Measurements from ENCODE around the gene SETD2.

SETD2 gene

DNA sequence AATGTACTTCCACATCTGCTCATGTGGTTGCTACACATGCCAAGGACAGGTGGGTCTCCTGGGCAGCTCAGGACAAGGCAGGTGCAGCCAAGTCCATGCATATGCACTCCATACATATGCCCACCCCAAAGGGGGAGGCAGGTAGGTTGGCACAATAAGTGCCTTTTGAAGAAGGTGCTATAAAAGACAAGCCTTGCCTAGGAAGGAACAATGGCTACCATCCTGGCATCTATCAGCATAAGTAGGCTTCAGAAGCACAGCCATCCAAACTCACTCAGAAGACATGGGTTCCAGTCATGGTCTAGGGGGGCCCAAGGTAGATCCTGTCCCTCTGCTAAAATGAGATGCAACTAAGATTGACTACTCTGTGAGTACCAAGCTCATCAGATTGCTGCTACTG is 149.9 kb downstream of the SETD2 start:
- peak overlapping the region in 2 of 11 experiments; percentile 9 to 34; a peak in 1 of 22 replicates for H3K27ac ChIP-seq
- TF ChIP-seq Cebpa-rat (IDR thresholded peaks at IDR 0.05) = no peak
- peaks cover 40 to 100% (median 98%) of the 10 kb centered on the region in 10 experiments for H3K4me1 ChIP-seq

GRCh38 chr3:47013231-47013630 is 150.7 kb downstream of the SETD2 start:
- Histone ChIP-seq H3K9me3 (replicated peaks in 1 of 11) (no peaks in the 10 kb centered on the region), H3K4me3 (no peak overlapping the region), H3K4me1 (peaks cover 39 to 100% (median 97%) of the 10 kb centered on the region in 10 experiments), H3K36me3 (peaks cover 26 to 62% (median 43%) of the 10 kb centered on the region in 11 experiments; a peak in 20 of 22 replicates), H3K27ac (peak overlapping the region in 7 of 11 experiments; percentile 9 to 96 (median 33); a peak in 9 of 22 replicates), H3K4me2 (peak overlapping the region in 8 of 11 experiments; percentile 84 to 98 (median 92); a peak in 10 of 22 replicates), H4K20me1 (peaks cover 0 to 35% (median 0%) of the 10 kb centered on the region in 11 experiments; a peak in 9 of 22 replicates), H3K9ac (no peak overlapping the region; a peak in 1 of 22 replicates), H3K27me3 (no peaks in the 10 kb centered on the region)
- TF ChIP-seq Cebpa-rat (IDR thresholded peaks at IDR 0.05) = no peak

More for the DNA sequence above, 149.9 kb downstream of the SETD2 start:
- Histone ChIP-seq H3K4me3 (no peak overlapping the region), H3K4me2 (peak overlapping the region in 5 of 11 experiments; percentile 5 to 95 (median 91); a peak in 8 of 22 replicates), H3K9me3 (replicated peaks in 1 of 11) (no peaks in the 10 kb centered on the region), H3K9ac (no peak overlapping the region), H4K20me1 (peaks cover 0 to 43% (median 0%) of the 10 kb centered on the region in 11 experiments; a peak in 6 of 22 replicates), H3K36me3 (peaks cover 33 to 66% (median 46%) of the 10 kb centered on the region in 11 experiments; a peak in 21 of 22 replicates), H3K27me3 (no peaks in the 10 kb centered on the region)

DNA sequence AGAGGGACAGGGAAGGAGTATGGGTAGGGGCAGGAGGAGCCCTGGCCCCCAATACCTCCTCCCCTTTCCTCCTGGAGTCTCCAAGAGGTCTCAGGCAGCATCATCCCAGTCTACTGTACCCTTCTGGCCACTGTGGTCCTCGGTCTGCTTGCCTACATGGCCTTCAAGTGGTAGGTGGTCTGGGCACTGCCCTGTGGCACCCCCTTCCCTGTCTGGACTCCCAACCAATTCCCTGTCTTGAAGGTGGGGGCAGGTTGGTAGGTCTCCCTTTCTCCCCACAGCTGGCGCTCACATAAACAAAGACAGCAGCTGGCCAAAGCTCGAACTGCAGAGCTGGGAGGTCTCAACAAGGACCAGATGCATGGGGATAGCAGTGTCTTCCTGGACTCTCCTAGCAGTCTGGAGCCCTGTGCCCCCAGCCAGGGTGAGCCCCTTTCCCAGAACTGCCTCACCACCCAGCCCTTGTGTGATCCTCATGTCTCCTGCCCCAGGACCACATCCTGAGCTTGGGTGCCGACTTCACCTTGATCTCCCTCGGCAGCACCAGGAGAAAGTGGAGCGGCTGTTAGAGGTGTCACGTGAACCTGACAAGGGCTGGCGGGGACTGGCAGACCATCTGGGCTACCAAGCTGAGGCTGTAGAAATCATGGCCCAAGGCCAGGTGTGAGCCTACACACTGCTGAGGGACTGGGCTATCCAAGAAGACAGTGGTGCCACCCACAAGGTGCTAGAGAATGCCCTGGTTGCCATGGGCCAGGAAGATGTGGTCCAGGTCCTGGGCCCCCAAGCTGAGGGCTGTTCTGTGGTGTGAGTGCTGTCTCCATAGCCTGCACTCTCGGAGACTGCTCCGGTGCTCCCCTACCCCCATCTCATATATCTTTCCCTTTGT is 151.3 kb downstream of the SETD2 start:
- no peaks in the 10 kb centered on the region for H3K27me3 ChIP-seq
- no peak overlapping the region for H3K4me3 ChIP-seq
- H3K9ac ChIP-seq = no peak overlapping the region; a peak in 1 of 22 replicates
- H4K20me1 ChIP-seq = peaks cover 0 to 32% (median 6%) of the 10 kb centered on the region in 11 experiments; a peak in 10 of 22 replicates
- peak overlapping the region in 8 of 11 experiments; percentile 9 to 96 (median 32); a peak in 12 of 22 replicates for H3K27ac ChIP-seq
- H3K4me1 ChIP-seq = peaks cover 32 to 99% (median 94%) of the 10 kb centered on the region in 10 experiments
- peaks cover 22 to 62% (median 43%) of the 10 kb centered on the region in 11 experiments; a peak in 20 of 22 replicates for H3K36me3 ChIP-seq
- H3K4me2 ChIP-seq = peak overlapping the region in 9 of 11 experiments; percentile 84 to 98 (median 92); a peak in 15 of 22 replicates
- no peaks in the 10 kb centered on the region for H3K9me3 ChIP-seq (replicated peaks in 1 of 11)
- TF ChIP-seq Cebpa-rat (IDR thresholded peaks at IDR 0.05) = no peak

DNA sequence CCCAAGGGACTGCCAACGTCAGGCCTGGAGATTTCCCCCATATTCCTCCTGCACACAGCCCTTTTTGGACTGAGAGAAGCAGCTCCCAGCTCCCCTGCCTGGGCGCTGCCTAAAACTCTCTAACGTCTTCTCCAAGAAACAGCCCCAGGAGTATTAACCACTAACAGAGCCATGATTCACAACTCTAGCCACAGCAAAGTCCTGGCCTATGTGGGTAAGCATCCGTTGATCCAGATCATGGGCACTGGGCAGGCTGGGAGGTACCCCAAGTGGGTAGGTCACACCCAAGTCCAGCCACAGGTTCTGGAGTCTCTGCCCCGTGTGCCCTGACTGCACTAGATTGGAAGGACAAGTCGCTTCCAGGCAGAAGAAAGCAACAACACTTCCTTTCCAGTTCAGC is 152.5 kb downstream of the SETD2 start:
- no peaks in the 10 kb centered on the region for H3K9me3 ChIP-seq (replicated peaks in 1 of 11)
- peak overlapping the region in 10 of 11 experiments; percentile 9 to 98 (median 92); a peak in 18 of 22 replicates for H3K4me2 ChIP-seq
- peaks cover 20 to 98% (median 83%) of the 10 kb centered on the region in 10 experiments for H3K4me1 ChIP-seq
- peaks cover 31 to 62% (median 51%) of the 10 kb centered on the region in 11 experiments for H3K36me3 ChIP-seq
- peaks cover 0 to 32% (median 4%) of the 10 kb centered on the region in 11 experiments; a peak in 9 of 22 replicates for H4K20me1 ChIP-seq
- TF ChIP-seq Cebpa-rat (IDR thresholded peaks at IDR 0.05) = no peak
- peak overlapping the region in 6 of 11 experiments; percentile 4 to 56 (median 34); a peak in 7 of 22 replicates for H3K9ac ChIP-seq
- peak overlapping the region in 8 of 11 experiments; percentile 88 to 96 (median 93); a peak in 15 of 22 replicates for H3K27ac ChIP-seq
- H3K27me3 ChIP-seq = no peaks in the 10 kb centered on the region
- no peak overlapping the region for H3K4me3 ChIP-seq

DNA sequence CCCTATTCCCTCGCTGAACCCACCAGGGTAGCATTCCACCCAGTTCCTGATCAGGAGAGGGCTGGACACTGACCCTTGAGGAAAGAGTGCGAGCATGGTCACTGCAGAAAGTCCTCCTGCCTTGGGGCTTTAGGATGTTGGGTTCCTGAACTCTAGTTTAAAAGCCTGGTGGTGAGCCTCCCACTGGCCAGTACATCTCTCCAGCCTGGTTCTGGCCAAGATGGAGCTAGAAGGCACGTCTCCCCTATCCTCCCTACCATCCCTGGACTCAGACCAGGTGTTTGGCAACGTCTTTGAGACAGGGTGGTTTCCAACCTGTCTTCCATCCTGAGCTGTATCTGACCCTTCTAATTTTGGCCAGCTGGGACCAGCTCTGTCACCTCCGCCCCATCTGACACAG is 153.0 kb downstream of the SETD2 start:
- Histone ChIP-seq H3K4me2 (peak overlapping the region in 10 of 11 experiments; percentile 9 to 98 (median 92); a peak in 20 of 22 replicates), H3K4me3 (no peak overlapping the region), H3K27ac (peak overlapping the region in 8 of 11 experiments; percentile 88 to 96 (median 93); a peak in 15 of 22 replicates), H3K9ac (peak overlapping the region in 6 of 11 experiments; percentile 14 to 56 (median 34); a peak in 7 of 22 replicates), H3K4me1 (peaks cover 15 to 94% (median 78%) of the 10 kb centered on the region in 10 experiments), H3K9me3 (replicated peaks in 1 of 11) (no peaks in the 10 kb centered on the region), H3K27me3 (no peaks in the 10 kb centered on the region), H3K36me3 (peaks cover 32 to 62% (median 56%) of the 10 kb centered on the region in 11 experiments), H4K20me1 (peaks cover 0 to 29% (median 0%) of the 10 kb centered on the region in 11 experiments; a peak in 8 of 22 replicates)
- no peak for TF ChIP-seq Cebpa-rat (IDR thresholded peaks at IDR 0.05)

- no peaks in the 10 kb centered on the region for H3K27me3 ChIP-seq
- peak overlapping the region; percentile 84 to 98 (median 92) for H3K4me2 ChIP-seq
- H3K27ac ChIP-seq = peak overlapping the region; percentile 34 to 96 (median 92); a peak in 21 of 22 replicates
- peaks cover 0 to 36% (median 0%) of the 10 kb centered on the region in 11 experiments; a peak in 8 of 22 replicates for H4K20me1 ChIP-seq
- no peaks in the 10 kb centered on the region for H3K9me3 ChIP-seq (replicated peaks in 1 of 11)
- peaks cover 15 to 87% (median 71%) of the 10 kb centered on the region in 10 experiments for H3K4me1 ChIP-seq
- H3K36me3 ChIP-seq = peaks cover 34 to 65% (median 59%) of the 10 kb centered on the region in 11 experiments
- peak overlapping the region; percentile 79 to 89 (median 87) for H3K9ac ChIP-seq
- peak overlapping the region; percentile 48 to 68 (median 58); a peak in 19 of 20 replicates for H3K4me3 ChIP-seq
- no peak for TF ChIP-seq Cebpa-rat (IDR thresholded peaks at IDR 0.05)
Measured at GRCh38 chr3:47010111-47010712, 153.7 kb downstream of the SETD2 start.

DNA sequence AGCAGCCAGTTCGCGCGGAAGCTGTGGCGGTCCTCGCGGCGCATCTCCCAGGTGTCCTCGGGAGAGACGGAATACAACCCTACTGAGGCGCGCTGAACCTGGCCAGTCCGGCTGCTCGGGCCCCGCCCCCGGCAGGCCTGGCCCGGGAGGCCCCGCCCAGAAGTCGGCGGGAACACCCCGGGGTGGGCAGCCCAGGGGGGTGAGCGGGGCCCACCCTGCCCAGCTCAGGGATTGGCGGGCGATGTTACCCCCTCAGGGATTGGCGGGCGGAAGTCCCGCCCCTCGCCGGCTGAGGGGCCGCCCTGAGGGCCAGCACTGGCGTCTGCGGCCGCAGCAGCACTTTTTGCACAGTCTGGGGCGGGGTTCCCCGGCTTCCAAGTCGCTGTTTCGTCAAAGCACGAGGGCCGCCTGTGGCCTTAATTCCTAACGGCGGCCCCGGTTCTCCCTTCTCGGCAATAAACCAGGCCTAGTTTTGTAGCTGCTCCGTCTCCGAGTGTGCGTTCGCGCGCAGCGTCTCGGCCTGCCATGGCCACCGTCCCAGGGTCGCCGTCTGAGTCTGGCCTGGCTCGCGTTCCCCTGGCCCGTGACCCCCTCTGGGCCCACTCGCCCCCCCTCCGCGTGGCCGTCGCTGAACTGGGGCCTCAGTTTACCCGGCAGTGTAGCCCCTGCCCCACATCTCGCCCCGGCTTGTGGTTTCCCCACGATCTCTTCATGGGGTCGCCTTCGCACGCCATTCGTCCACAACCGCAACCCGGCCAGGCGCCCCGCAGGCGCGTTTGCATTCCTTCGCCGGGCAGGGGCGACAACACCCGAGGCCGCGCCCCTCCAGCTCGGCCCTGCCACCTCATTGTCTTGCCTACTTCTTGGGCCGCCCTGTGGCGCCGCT is 154.4 kb downstream of the SETD2 start:
- Histone ChIP-seq H3K4me3 (peak overlapping the region; percentile 48 to 68 (median 58)), H3K36me3 (peaks cover 41 to 67% (median 59%) of the 10 kb centered on the region in 11 experiments), H3K9ac (peak overlapping the region; percentile 79 to 89 (median 87)), H3K4me1 (peaks cover 15 to 79% (median 64%) of the 10 kb centered on the region in 10 experiments), H3K27me3 (no peaks in the 10 kb centered on the region), H3K9me3 (replicated peaks in 1 of 11) (no peaks in the 10 kb centered on the region), H3K4me2 (peak overlapping the region; percentile 84 to 98 (median 92)), H3K27ac (peak overlapping the region; percentile 34 to 96 (median 92); a peak in 21 of 22 replicates), H4K20me1 (peaks cover 0 to 43% (median 0%) of the 10 kb centered on the region in 11 experiments; a peak in 8 of 22 replicates)
- TF ChIP-seq Cebpa-rat (IDR thresholded peaks at IDR 0.05) = no peak
